ENCODE measurements around the gene KLF8.

KLF8 gene

DNA sequence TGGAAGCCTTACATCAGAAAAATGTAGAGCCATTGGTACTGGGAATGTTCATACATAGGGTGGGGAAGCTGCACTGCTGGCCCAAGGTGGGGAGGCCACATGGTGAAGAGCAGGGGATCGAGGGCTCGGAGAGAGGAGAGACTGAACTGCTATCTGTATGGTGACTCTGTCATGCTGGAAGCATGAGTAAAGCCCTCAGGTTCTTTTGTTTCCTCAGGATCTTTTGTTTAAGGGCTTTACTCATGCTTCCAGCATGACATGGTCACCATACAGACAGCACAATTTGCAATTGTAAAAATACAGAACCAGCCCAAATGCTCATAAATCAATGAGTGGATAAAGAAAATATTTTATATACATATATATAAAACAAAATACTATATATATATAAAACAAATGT, 78.4 kb downstream of the KLF8 start:
- no peak for DNase-seq

GRCh38 chrX:56313308-56313707, 81.2 kb downstream of the KLF8 start:
- DNase-seq: no peak

- no peak for DNase-seq
These were observed 82.2 kb downstream of the KLF8 start for GRCh38 chrX:56314334-56314733.

DNA sequence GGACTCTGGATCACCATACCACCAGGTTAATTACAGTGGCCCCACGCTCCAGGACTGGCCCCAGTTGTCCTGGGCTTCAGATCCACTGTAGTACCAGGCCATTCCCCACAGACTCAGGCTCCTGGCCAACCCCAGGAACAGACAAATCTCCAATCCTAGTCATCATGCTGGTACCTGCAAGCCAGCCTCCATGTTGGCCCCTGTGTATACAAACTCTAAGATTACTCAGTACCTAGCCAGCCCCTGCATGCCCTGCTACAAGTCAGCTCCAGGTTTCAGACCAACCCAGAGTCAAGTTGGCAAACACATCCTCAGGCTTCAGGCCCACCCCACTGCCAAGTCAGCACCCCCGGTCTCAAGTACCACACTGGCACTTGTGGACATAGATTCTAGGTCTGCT, 85.9 kb downstream of the KLF8 start:
- no peak for DNase-seq

DNA sequence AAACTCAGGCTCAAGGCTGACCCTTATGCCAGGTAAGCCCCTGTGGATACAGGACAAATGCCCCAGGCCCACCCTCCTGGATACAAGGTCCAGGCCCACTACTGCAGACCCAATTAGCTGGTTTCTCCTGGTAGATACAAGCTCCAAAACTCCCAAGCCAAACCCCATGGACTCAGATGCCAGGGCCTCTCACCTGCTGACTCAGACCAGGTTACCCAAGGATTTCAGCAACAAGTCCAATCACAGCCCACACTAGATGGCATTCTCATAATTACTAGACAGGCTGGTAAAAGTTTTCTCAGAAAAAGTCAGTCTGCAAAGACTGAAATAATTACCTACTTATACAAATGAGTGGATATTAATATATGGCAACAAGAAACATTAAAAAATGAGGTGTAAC, 87.0 kb downstream of the KLF8 start:
- no peak for DNase-seq
